Measurements from ENCODE around the gene DSCAM. TPM values are rescaled to one million over a fixed set of nuclear protein-coding genes. Genes with fewer than 3 reads are reported as not detected.

The DSCAM gene
- total RNA-seq, 1 experiment from 2014 or later = not detected

DNA sequence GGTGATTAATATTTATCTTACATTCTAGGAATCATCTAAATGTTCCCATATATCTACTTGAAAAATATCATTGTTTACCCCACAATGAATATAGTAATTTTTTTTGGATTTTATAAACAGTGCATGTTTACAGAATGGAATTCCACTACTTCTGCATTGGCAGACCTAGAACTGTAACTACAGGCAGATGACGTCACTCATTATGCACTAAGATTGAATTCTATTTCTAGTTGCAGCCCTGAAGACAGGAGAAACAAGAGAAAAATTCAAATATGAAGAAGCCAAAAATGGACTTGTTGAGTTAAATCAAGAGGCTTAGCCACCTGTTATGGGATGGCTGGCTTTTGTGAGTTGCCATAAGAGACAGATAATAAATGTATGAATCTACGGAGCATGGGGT, 615.0 kb downstream of the DSCAM start:
- H4K20me1 ChIP-seq (ENCODE audit: insufficient read depth) = no peaks in the 10 kb centered on the region
- H3K4me2 ChIP-seq (ENCODE audit: low read length) = no peak overlapping the region
- H2AFZ ChIP-seq (ENCODE audit: low read depth, low read length, poor library complexity, severe bottlenecking) = no peak overlapping the region
- RAD21 ChIA-PET (ENCODE audit: low non-redundant PET in 1 of 2, low total read pairs in 2 of 2, uncharacterized antibody in 2 of 2, unreplicated experiment in 2 of 2) = no interaction called here
- no TSS peak for BruUV-seq (replicated peaks)
- no peaks in the 10 kb centered on the region for H3K36me3 ChIP-seq (ENCODE audit: control insufficient read depth in 1 of 2, insufficient read depth in 2 of 2, low read length in 2 of 2)
- H3K27ac ChIP-seq (ENCODE audit: low read depth, low read length) = no peak overlapping the region
- intact Hi-C loops (cut with micrococcal nuclease) = no loop called here
- no peaks in the 10 kb centered on the region for H3K79me2 ChIP-seq (ENCODE audit: insufficient read depth, low read length)
- DNase-seq (ENCODE audit: low read depth, low spot score) = no peak
- no peak for ATAC-seq
- no peak overlapping the region for H3K4me3 ChIP-seq (replicated peaks in 1 of 2; ENCODE audit: low read depth in 1 of 2, low read length in 2 of 2)
- POLR2A ChIA-PET = no interaction called here
- CTCF ChIA-PET = no interaction called here
- H3K4me1 ChIP-seq (ENCODE audit: control insufficient read depth in 1 of 2, insufficient read depth in 2 of 2, low read length in 2 of 2) = no peaks in the 10 kb centered on the region
- peaks cover 21 to 36% of the 10 kb centered on the region in 2 experiments; a peak in 2 of 4 replicates for H3K9me3 ChIP-seq (ENCODE audit: control insufficient read depth in 1 of 2, insufficient read depth in 1 of 2, low read depth in 1 of 2, low read length in 2 of 2)
- H3K9ac ChIP-seq (ENCODE audit: low read length) = no peak overlapping the region
- no peaks in the 10 kb centered on the region for H3K27me3 ChIP-seq (ENCODE audit: insufficient read depth, low read length)
- H3K9me2 ChIP-seq (ENCODE audit: insufficient read depth) = no peaks in the 10 kb centered on the region
- TF ChIP-seq, protein P1, sequence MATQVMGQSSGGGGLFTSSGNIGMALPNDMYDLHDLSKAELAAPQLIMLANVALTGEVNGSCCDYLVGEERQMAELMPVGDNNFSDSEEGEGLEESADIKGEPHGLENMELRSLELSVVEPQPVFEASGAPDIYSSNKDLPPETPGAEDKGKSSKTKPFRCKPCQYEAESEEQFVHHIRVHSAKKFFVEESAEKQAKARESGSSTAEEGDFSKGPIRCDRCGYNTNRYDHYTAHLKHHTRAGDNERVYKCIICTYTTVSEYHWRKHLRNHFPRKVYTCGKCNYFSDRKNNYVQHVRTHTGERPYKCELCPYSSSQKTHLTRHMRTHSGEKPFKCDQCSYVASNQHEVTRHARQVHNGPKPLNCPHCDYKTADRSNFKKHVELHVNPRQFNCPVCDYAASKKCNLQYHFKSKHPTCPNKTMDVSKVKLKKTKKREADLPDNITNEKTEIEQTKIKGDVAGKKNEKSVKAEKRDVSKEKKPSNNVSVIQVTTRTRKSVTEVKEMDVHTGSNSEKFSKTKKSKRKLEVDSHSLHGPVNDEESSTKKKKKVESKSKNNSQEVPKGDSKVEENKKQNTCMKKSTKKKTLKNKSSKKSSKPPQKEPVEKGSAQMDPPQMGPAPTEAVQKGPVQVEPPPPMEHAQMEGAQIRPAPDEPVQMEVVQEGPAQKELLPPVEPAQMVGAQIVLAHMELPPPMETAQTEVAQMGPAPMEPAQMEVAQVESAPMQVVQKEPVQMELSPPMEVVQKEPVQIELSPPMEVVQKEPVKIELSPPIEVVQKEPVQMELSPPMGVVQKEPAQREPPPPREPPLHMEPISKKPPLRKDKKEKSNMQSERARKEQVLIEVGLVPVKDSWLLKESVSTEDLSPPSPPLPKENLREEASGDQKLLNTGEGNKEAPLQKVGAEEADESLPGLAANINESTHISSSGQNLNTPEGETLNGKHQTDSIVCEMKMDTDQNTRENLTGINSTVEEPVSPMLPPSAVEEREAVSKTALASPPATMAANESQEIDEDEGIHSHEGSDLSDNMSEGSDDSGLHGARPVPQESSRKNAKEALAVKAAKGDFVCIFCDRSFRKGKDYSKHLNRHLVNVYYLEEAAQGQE (IDR thresholded peaks at IDR 0.05; ENCODE audit: low read depth) = no peak

DNA sequence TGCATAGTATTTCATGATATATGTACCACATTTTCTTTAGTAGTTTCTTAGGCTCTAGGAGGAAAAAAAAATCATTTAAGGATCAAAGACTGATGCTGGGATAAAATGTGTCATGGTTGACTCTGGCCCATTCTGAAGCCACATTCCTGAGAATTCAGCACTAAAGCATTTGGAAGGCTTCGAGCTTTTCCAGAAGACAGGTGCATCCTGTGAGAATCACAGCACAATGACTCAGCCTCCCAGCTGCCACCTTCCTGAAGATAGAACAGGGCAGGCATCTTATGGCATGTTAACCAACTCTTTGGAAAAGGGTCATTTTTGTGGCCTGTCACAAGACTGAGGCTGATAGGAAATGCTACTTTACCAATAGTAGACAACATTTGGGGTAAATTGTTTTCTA, 619.9 kb downstream of the DSCAM start:
- H3K9ac ChIP-seq (ENCODE audit: low read length) = no peak overlapping the region
- no TSS peak for BruUV-seq (replicated peaks)
- ChIA-PET RAD21 (ENCODE audit: low non-redundant PET in 1 of 2, low total read pairs in 2 of 2, uncharacterized antibody in 2 of 2, unreplicated experiment in 2 of 2) (no interaction called here), CTCF (no interaction called here), POLR2A (no interaction called here)
- H3K4me1 ChIP-seq (ENCODE audit: control insufficient read depth in 1 of 2, insufficient read depth in 2 of 2, low read length in 2 of 2) = no peaks in the 10 kb centered on the region
- H2AFZ ChIP-seq (ENCODE audit: low read depth, low read length, poor library complexity, severe bottlenecking) = no peak overlapping the region
- H3K36me3 ChIP-seq (ENCODE audit: control insufficient read depth in 1 of 2, insufficient read depth in 2 of 2, low read length in 2 of 2) = no peaks in the 10 kb centered on the region
- no peaks in the 10 kb centered on the region for H3K9me2 ChIP-seq (ENCODE audit: insufficient read depth)
- no peaks in the 10 kb centered on the region for H4K20me1 ChIP-seq (ENCODE audit: insufficient read depth)
- no peak for DNase-seq (ENCODE audit: low read depth, low spot score)
- intact Hi-C loops (cut with micrococcal nuclease) = no loop called here
- no peak overlapping the region for H3K27ac ChIP-seq (ENCODE audit: low read depth, low read length)
- H3K4me3 ChIP-seq (replicated peaks in 1 of 2; ENCODE audit: low read depth in 1 of 2, low read length in 2 of 2) = no peak overlapping the region
- H3K79me2 ChIP-seq (ENCODE audit: insufficient read depth, low read length) = no peaks in the 10 kb centered on the region
- no peaks in the 10 kb centered on the region for H3K27me3 ChIP-seq (ENCODE audit: insufficient read depth, low read length)
- peaks cover 30 to 32% of the 10 kb centered on the region in 2 experiments; a peak in 2 of 4 replicates for H3K9me3 ChIP-seq (ENCODE audit: control insufficient read depth in 1 of 2, insufficient read depth in 1 of 2, low read depth in 1 of 2, low read length in 2 of 2)
- TF ChIP-seq SP1 (IDR thresholded peaks at IDR 0.05; ENCODE audit: low read depth) = no peak
- TF ChIP-seq POLR2AphosphoS5 (IDR thresholded peaks at IDR 0.05; ENCODE audit: low read depth, low read length) = no peak
- TF ChIP-seq CEBPB (IDR thresholded peaks at IDR 0.05; ENCODE audit: low read depth) = no peak
- TF ChIP-seq JUND (IDR thresholded peaks at IDR 0.05) = no peak
- no peak for TF ChIP-seq RAD21 (IDR thresholded peaks at IDR 0.05; ENCODE audit: low read depth)
- TF ChIP-seq TCF7L2 (IDR thresholded peaks at IDR 0.05; ENCODE audit: borderline replicate concordance, extremely low read depth, insufficient read depth, insufficient read length) = no peak
- TF ChIP-seq, protein P2, sequence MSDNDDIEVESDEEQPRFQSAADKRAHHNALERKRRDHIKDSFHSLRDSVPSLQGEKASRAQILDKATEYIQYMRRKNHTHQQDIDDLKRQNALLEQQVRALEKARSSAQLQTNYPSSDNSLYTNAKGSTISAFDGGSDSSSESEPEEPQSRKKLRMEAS (IDR thresholded peaks at IDR 0.05) = no peak
- no peak for TF ChIP-seq ZNF274 (IDR thresholded peaks at IDR 0.05; ENCODE audit: low read depth, low read length)
- TF ChIP-seq CBX3 (IDR thresholded peaks at IDR 0.05; ENCODE audit: low read depth) = no peak
- TF ChIP-seq ELF1 (IDR thresholded peaks at IDR 0.05; ENCODE audit: borderline replicate concordance, low read depth) = no peak
- no peak for TF ChIP-seq POLR2A (IDR thresholded peaks at IDR 0.05; ENCODE audit: borderline replicate concordance, extremely low read depth, insufficient read depth, insufficient read length)
- no peak for TF ChIP-seq SIN3A (IDR thresholded peaks at IDR 0.05; ENCODE audit: low read depth)
- TF ChIP-seq, protein P3, sequence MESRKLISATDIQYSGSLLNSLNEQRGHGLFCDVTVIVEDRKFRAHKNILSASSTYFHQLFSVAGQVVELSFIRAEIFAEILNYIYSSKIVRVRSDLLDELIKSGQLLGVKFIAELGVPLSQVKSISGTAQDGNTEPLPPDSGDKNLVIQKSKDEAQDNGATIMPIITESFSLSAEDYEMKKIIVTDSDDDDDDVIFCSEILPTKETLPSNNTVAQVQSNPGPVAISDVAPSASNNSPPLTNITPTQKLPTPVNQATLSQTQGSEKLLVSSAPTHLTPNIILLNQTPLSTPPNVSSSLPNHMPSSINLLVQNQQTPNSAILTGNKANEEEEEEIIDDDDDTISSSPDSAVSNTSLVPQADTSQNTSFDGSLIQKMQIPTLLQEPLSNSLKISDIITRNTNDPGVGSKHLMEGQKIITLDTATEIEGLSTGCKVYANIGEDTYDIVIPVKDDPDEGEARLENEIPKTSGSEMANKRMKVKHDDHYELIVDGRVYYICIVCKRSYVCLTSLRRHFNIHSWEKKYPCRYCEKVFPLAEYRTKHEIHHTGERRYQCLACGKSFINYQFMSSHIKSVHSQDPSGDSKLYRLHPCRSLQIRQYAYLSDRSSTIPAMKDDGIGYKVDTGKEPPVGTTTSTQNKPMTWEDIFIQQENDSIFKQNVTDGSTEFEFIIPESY (IDR thresholded peaks at IDR 0.05; ENCODE audit: extremely low read depth, insufficient replicate concordance, low read length) = no peak
- no peak overlapping the region for H3K4me2 ChIP-seq (ENCODE audit: low read length)
- ATAC-seq = no peak

All from HCT116 (cell line).